GM21360 (cell line): ENCODE data around the gene MZT2A.
A peak's percentile ranks its signal among the peaks of the same experiment; 100 is the strongest.
"Not testable (repeated sequence)": the region's sequence is repeated elsewhere in the genome, so short reads cannot be mapped to it uniquely, and the experiment has no call there.

Experiments used
- ATAC-seq: cut with Tn5 transposase; IDR thresholded peaks from one replicate; pipeline ENCODE4 v1.9.1; 2021; ENCODE audit warnings: mild to moderate bottlenecking, moderate library complexity; ENCODE audit not compliant: unreplicated experiment

Gene MZT2A

DNA sequence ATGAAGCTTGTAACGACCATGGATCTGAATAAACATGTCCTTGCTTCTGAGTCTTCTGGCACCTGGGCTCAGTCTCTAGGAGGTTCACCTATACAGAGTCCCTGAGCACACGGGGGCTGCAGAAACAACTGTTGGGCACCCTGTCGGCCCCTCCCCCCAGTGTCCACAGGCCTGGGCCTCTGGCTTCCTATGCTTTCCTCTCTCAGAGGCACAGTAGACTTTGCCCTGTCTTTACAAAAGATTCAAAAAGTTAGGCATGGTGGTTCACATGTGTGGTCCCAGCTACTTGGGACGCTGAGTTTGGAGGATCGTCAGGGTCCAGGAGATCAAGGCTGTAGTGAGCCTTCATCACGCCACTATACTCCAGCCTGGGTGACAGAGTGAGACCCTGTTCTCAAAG, 29.3 kb upstream of the MZT2A start:
- not testable (repeated sequence) for ATAC-seq

- ATAC-seq: no peak
Measured at GRCh38 chr2:131520526-131520925, 28.3 kb upstream of the MZT2A start.

- not testable (repeated sequence) for ATAC-seq
Measured at GRCh38 chr2:131519871-131520470, 27.8 kb upstream of the MZT2A start.

GRCh38 chr2:131519466-131519865, 27.3 kb upstream of the MZT2A start:
- no peak for ATAC-seq

DNA sequence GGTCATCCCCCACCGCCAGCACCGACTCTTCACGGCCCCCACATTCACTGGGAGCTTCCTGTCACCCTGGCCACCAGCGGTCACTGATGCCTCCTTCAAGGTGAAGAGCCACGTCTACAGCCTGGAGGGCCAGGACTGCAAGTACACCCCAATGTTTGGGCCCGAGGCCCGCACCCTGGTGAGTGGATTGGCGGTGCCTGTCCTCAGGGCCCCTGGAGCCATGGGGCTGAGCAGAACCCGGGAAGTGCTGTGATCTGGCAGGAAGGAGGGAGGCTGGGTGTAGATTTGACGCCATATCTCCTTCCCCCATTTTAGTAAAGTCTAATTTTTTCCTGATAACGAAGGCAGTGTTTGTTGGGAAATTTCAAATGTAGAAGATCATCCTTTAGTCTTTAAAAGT, 26.3 kb upstream of the MZT2A start:
- not testable (repeated sequence) for ATAC-seq

GRCh38 chr2:131517856-131518255, 25.7 kb upstream of the MZT2A start:
- not testable (repeated sequence) for ATAC-seq

DNA sequence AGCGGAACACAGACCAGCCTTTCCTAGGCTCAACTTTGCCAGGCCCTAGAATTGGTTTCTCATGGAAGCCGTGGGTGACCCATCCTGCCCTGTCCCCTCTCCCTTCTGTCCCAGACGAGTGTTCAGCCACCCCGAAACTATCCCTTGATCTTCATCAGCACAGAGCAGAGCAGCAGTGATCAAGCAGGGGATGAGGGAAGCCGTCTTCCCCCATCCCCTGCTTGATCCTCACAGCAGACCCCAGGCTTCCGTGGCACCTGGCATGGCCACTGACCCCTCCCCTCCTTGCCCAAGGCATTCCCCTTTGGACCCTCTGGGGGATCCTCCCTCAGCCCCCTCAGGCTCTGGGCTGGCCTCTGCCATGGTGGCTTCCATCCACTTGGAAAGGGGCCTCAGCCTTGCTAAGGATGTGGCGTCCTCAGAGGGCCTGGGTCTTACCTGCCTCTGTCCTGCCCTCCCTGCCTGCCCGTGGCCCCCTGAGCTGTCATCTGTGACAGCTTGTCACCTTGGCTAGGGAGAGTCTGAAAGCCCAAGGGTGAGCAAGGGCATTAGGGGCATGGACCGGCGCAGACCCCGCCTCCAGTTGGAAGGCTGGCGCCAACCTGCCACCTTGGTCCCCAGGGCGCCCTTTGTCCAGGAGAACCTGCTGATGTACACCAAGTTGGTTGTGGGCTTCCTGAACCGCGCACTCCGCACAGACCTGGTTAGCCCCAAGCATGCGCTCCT, 25.1 kb upstream of the MZT2A start:
- no peak for ATAC-seq

DNA sequence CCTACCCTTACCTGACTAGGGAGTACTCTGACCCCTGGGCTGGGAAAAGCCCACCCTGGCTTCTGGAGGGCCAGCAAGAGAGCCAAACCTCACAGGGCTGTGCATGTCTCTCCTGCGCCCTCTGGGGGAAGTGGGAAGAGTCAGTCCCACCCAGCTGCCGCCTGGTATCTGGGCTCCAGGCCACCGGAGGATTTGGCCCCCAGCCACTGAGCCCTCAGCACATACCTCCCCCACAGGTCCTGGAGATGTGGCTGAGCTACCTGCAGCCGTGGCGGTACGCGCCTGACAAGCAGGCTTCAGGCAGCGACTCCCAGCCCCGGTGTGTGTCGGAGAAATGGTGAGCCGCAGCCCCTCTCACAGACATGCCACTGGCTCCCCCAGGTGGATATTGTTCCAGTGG, 24.4 kb upstream of the MZT2A start:
- not testable (repeated sequence) for ATAC-seq

DNA sequence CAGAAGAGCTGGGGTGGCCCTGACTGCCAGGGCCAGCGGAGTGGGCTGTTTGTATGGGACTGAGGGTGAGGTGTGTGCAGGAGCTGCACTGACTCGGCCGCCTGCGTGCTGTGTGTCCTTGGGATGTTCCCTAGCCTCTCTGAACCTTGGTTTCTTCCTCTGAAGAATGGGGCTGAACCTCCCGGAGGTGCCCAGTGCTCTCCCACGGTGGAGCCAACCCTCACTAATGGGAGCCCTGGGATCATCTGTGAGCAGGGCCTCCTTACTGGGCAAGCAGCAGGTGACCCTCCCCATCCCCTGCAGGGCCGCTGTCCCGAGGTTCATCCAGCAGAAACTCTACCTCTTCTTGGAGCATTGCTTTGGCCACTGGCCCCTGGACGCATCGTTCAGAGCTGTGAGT, 23.8 kb upstream of the MZT2A start:
- no peak for ATAC-seq

- not testable (repeated sequence) for ATAC-seq
Measured at GRCh38 chr2:131515235-131515634, 23.0 kb upstream of the MZT2A start.

DNA sequence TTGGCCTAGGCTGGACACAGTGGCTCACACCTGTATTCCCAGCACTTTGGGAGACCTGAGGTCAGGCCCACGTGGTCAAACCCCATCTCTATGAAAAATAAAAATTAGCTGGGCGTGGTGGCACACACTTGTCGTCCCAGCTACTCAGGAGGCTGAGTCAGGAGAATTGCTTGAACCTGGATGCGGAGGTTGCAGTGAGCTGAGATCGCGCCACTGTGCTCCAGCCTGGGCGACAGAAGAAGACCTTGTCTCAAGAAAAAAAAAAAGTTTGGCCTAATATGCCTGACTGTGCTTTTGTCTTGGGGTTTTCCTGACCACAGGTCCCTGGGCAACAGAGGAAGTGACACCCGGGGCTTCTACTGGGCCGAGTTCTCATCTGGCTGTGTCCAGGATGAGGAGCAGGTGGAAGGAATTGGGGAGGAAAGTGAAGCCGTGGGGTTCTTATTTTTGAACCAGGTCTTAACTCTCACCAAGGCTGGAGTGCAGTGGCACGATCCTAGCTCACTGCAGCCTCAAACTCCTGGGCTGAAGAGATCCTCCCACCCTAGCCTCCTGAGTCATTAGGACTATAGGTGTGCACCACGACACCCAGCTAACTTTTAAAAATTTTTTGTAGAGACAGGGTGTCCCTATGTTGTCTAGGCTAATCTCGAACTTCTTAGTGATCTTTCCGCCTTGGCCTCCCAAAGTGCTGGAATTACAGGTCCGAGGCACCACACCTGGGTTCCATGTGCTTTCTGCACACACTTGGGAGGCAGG, 22.4 kb upstream of the MZT2A start:
- peak; percentile 59 for ATAC-seq

GRCh38 chr2:131511969-131512870, 20.0 kb upstream of the MZT2A start:
- not testable (repeated sequence) for ATAC-seq

- ATAC-seq: not testable (repeated sequence)
Measured at GRCh38 chr2:131511291-131511968, 19.2 kb upstream of the MZT2A start.

DNA sequence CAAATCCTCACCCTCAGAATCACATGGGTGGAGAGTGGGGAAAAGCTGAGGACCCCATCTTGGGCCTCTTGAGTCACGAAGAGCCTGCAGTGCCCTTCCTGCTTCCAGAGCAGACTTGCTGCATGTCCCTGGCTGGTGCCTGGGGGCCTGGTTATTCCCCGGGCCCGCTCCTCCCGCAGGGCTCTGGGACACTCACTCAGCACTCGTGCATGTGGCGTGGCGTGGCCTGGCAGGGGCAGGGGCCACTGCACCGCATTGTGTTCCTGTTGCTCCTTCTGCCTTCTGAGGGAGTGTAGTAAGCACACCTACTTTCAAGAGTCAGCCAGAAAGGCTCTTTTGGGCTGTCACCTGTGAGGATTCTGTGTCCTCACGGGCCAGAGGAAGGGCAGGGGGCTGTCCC, 17.4 kb upstream of the MZT2A start:
- no peak for ATAC-seq

DNA sequence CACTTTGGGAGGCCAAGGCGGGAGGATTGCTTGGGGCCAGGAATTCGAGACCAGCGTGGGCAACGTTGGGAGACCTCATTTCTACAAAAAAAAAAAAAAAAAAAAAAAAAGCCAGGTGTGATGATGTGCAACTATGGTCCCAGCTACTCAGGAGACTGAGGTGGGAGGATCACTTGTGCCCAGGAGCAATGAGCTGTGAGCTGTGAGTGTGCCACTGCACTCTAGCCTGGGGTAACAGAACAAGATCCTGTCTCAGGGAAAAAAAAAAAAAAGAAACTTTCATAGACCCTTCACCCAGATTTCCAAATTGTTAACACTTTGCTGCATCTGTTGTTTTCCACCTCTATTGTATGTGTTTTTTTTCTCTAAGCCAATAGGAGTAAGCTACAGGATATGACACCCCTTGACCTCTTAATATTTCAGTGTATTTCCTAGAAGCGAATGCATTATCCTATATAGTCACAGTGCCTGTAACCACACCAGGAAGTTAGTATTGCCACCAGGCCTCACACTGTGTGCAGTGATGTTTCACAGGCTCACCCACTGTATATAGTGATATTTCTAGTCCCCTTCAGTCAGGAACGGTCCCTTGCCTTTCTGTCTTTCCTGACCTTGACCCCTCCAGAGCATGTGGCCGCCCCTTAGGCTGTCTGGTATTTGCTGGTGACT, 12.0 kb upstream of the MZT2A start:
- not testable (repeated sequence) for ATAC-seq

- not testable (repeated sequence) for ATAC-seq
Measured at GRCh38 chr2:131503587-131503986, 11.4 kb upstream of the MZT2A start.

DNA sequence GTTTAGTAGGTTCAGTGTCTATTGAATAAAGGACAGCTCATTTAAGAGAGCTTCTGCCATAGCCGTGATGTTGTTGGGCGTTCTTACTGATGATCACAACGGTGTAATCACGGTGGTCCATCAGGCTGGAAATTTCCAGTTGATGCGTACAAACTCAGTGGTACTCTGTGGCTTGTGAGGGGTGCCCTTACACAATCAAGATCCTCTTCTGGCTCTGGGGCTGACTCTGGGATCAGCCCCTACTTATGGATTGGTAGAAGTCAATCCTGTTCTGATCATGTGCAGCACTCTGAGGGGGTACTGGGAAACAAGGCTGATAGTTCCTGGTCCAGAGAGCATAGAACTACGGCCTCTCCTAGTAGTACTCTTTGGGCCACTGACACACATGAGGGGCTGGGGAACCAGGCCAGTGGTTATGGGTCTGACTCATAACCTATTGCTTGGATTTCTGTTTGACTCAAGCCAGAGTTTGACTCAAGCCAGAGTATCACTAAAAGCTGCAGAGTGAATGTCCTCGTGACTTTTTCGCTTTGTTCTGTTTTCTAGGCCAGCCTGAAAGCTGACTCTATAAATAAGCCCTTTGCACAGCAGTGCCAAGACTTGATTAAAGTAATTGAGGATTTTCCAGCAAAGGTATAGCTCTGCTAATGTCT, 6.2 kb upstream of the MZT2A start:
- peak; percentile 90 for ATAC-seq

GRCh38 chr2:131495506-131495905, 3.3 kb upstream of the MZT2A start:
- ATAC-seq: not testable (repeated sequence)
